Measurements from ENCODE around the gene NUP160. TPM values are rescaled to one million over a fixed set of nuclear protein-coding genes. Genes with fewer than 3 reads are reported as not detected.

Gene NUP160
- total RNA-seq, 1 experiment from 2014 or later: 46.3 TPM

GRCh38 chr11:47843361-47844055 is 4.6 kb downstream of the NUP160 start:
- peaks cover 34% of the 10 kb centered on the region for H3K36me3 ChIP-seq (ENCODE audit: control insufficient read depth, insufficient read depth, low read length)
- H3K9me3 ChIP-seq (ENCODE audit: control insufficient read depth, insufficient read depth, low read depth, low read length): no peaks in the 10 kb centered on the region
- in situ Hi-C loops (cut with HindIII; ENCODE audit: low pct_unique_long_range_greater_than_20kb, low sequenced_read_pairs): no loop called here
- no peaks in the 10 kb centered on the region for H3K27me3 ChIP-seq (ENCODE audit: control insufficient read depth, insufficient read depth, low read length)
- no peak overlapping the region for H3K27ac ChIP-seq (ENCODE audit: low read length)
- peaks cover 8% of the 10 kb centered on the region for H3K4me1 ChIP-seq (ENCODE audit: control insufficient read depth, insufficient read depth, low read length)
- CTCF ChIA-PET: no interaction called here
- ATAC-seq (no peak), DNase-seq (ENCODE audit: low read depth, low spot score) (no peak)
- TSS peak; percentile 1 for BruUV-seq (replicated peaks)
- POLR2A ChIA-PET: no interaction called here
- no peak overlapping the region for H3K4me3 ChIP-seq (ENCODE audit: low read depth in 2 of 2, low read length in 2 of 2)
- TF ChIP-seq REST (IDR thresholded peaks at IDR 0.05; ENCODE audit: insufficient read depth in 1 of 2, low read depth in 2 of 2, low read length in 1 of 2) (no peak), CTCF (IDR thresholded peaks at IDR 0.05) (no peak), POLR2AphosphoS5 (IDR thresholded peaks at IDR 0.05; ENCODE audit: low read depth, low read length) (no peak), TCF7L2 (IDR thresholded peaks at IDR 0.05; ENCODE audit: low read depth, low read length) (no peak)
- intact Hi-C loops (cut with micrococcal nuclease; ENCODE audit: unreplicated experiment): no loop called here

- Histone ChIP-seq H3K27me3 (ENCODE audit: control insufficient read depth, insufficient read depth, low read length) (no peaks in the 10 kb centered on the region), H3K36me3 (ENCODE audit: control insufficient read depth, insufficient read depth, low read length) (peaks cover 33% of the 10 kb centered on the region), H3K27ac (ENCODE audit: low read length) (no peak overlapping the region), H3K9me3 (ENCODE audit: control insufficient read depth, insufficient read depth, low read depth, low read length) (no peaks in the 10 kb centered on the region), H3K4me1 (ENCODE audit: control insufficient read depth, insufficient read depth, low read length) (peaks cover 8% of the 10 kb centered on the region), H3K4me3 (ENCODE audit: low read depth in 2 of 2, low read length in 2 of 2) (no peak overlapping the region)
- DNase-seq (ENCODE audit: low read depth, low spot score) (no peak), ATAC-seq (no peak)
- ChIA-PET POLR2A (no interaction called here), CTCF (no interaction called here)
- no peak for TF ChIP-seq SIN3A (IDR thresholded peaks at IDR 0.05; ENCODE audit: borderline replicate concordance, insufficient read depth, low read depth, low read length)
- no peak for TF ChIP-seq TCF7L2 (IDR thresholded peaks at IDR 0.05; ENCODE audit: low read depth, low read length)
- TF ChIP-seq CTCF (IDR thresholded peaks at IDR 0.05): no peak
- no peak for TF ChIP-seq REST (IDR thresholded peaks at IDR 0.05; ENCODE audit: insufficient read depth in 1 of 2, low read depth in 2 of 2, low read length in 1 of 2)
- no peak for TF ChIP-seq POLR2AphosphoS5 (IDR thresholded peaks at IDR 0.05; ENCODE audit: low read depth, low read length)
- no TSS peak for BruUV-seq (replicated peaks)
- in situ Hi-C loops (cut with HindIII; ENCODE audit: low pct_unique_long_range_greater_than_20kb, low sequenced_read_pairs) (no loop called here), intact Hi-C loops (cut with micrococcal nuclease; ENCODE audit: unreplicated experiment) (no loop called here)
Measured at GRCh38 chr11:47842749-47843148, 5.4 kb downstream of the NUP160 start.

Data from Panc1 (cell line).